ENCODE measurements around the gene GALNS.

Gene GALNS

GRCh38 chr16:88874938-88875599, 18.3 kb upstream of the GALNS start:
- no peak for DNase-seq

GRCh38 chr16:88872650-88873331, 16.0 kb upstream of the GALNS start:
- DNase-seq: no peak

- no peak for DNase-seq
Measured at GRCh38 chr16:88871730-88872416, 15.1 kb upstream of the GALNS start.

GRCh38 chr16:88871349-88871702, 14.6 kb upstream of the GALNS start:
- no peak for DNase-seq

GRCh38 chr16:88870608-88871348, 14.0 kb upstream of the GALNS start:
- no peak for DNase-seq

GRCh38 chr16:88869673-88869980, 12.9 kb upstream of the GALNS start:
- DNase-seq: no peak

- no peak for DNase-seq
Measured at GRCh38 chr16:88868974-88869672, 12.4 kb upstream of the GALNS start.

GRCh38 chr16:88867581-88868246, 11.0 kb upstream of the GALNS start:
- DNase-seq: no peak

GRCh38 chr16:88866151-88866920, 9.6 kb upstream of the GALNS start, which contains the start of gene PABPN1L:
Gene PABPN1L (minus strand): TSS chr16:88866660. CDS start chr16:88866606, 54 bp downstream.
- no peak for DNase-seq

- DNase-seq: no peak
Measured at GRCh38 chr16:88865742-88866141, 9.0 kb upstream of the GALNS start.

- no peak for DNase-seq
Measured at GRCh38 chr16:88865310-88865709, 8.6 kb upstream of the GALNS start.

- DNase-seq: no peak
Measured at GRCh38 chr16:88864521-88864920, 7.8 kb upstream of the GALNS start.

GRCh38 chr16:88864099-88864498, 7.4 kb upstream of the GALNS start:
- DNase-seq: no peak

GRCh38 chr16:88863426-88863825, 6.7 kb upstream of the GALNS start:
- no peak for DNase-seq

- no peak for DNase-seq
Measured at GRCh38 chr16:88862968-88863367, 6.2 kb upstream of the GALNS start.

- DNase-seq: no peak
Measured at GRCh38 chr16:88861359-88861758, 4.6 kb upstream of the GALNS start.

GRCh38 chr16:88859381-88860091, 2.8 kb upstream of the GALNS start:
- no peak for DNase-seq

GRCh38 chr16:88857728-88858339, 1.1 kb upstream of the GALNS start:
- peak; percentile 79 to 82 for DNase-seq

GRCh38 chr16:88856122-88856827, 472 bp downstream of the GALNS start:
- DNase-seq: peak; percentile 6 to 16

GRCh38 chr16:88855736-88856121, 1.0 kb downstream of the GALNS start:
- DNase-seq: no peak

Measured in activated CD4-positive, alpha-beta T cell treated with anti-CD3 and anti-CD28 coated beads, Interleukin-2, amount 50 U/mL, for 48 hours (primary cell).